ENCODE measurements around the gene PSMG3. TPM values are rescaled to one million over a fixed set of nuclear protein-coding genes. Genes with fewer than 3 reads are reported as not detected.

PSMG3 gene
- total and polyA plus RNA-seq, 2 donors (not counting 3 experiments of a cell fraction or from before 2014, with no cell fraction given), result 25.5 to 49.7 TPM

- Histone ChIP-seq H3K9me3 (replicated peaks; ENCODE audit: control insufficient read depth, insufficient read depth, low read length) (no peaks in the 10 kb centered on the region), H3K27ac (ENCODE audit: insufficient read depth, low read depth, low read length) (no peak overlapping the region), H3K79me2 (ENCODE audit: control insufficient read depth, insufficient read depth, low read length) (no peaks in the 10 kb centered on the region), H3K4me3 (replicated peaks in 1 of 3; ENCODE audit: insufficient read depth in 1 of 3, low read depth in 1 of 3, low read length in 3 of 3) (no peak overlapping the region), H2AFZ (ENCODE audit: low read depth, low read length) (no peak overlapping the region), H3K4me2 (ENCODE audit: insufficient read depth, low read length) (no peak overlapping the region), H3K36me3 (ENCODE audit: control insufficient read depth in 2 of 2, extremely low read depth in 1 of 2, insufficient read depth in 2 of 2, low read length in 2 of 2) (no peaks in the 10 kb centered on the region), H3K9ac (replicated peaks; ENCODE audit: extremely low read depth, insufficient read depth, low read length) (no peak overlapping the region), H3K9me1 (replicated peaks; ENCODE audit: control insufficient read depth, extremely low read depth, insufficient read depth, low read length) (no peaks in the 10 kb centered on the region), H3K27me3 (ENCODE audit: control insufficient read depth in 2 of 2, insufficient read depth in 2 of 2, low read length in 2 of 2) (no peaks in the 10 kb centered on the region), H4K20me1 (replicated peaks; ENCODE audit: control insufficient read depth, extremely low read depth, insufficient read depth, low read length) (no peaks in the 10 kb centered on the region), H3K4me1 (ENCODE audit: control insufficient read depth, extremely low read depth, insufficient read depth, low read length) (no peaks in the 10 kb centered on the region)
- TF ChIP-seq EZH2 (IDR thresholded peaks at IDR 0.05; ENCODE audit: borderline replicate concordance, low read depth, low read length, severe bottlenecking), result no peak
- TF ChIP-seq GATA2 (IDR thresholded peaks at IDR 0.05; ENCODE audit: insufficient read depth, insufficient read length, low read depth, low read length), result no peak
- no peak for TF ChIP-seq MYC (IDR thresholded peaks at IDR 0.05; ENCODE audit: low read depth, low read length)
- TF ChIP-seq MAX (IDR thresholded peaks at IDR 0.05; ENCODE audit: insufficient read depth, insufficient read length), result no peak
- no peak for TF ChIP-seq JUN (IDR thresholded peaks at IDR 0.05; ENCODE audit: borderline replicate concordance, insufficient read depth, insufficient read length, low read depth)
- TF ChIP-seq, protein P1, sequence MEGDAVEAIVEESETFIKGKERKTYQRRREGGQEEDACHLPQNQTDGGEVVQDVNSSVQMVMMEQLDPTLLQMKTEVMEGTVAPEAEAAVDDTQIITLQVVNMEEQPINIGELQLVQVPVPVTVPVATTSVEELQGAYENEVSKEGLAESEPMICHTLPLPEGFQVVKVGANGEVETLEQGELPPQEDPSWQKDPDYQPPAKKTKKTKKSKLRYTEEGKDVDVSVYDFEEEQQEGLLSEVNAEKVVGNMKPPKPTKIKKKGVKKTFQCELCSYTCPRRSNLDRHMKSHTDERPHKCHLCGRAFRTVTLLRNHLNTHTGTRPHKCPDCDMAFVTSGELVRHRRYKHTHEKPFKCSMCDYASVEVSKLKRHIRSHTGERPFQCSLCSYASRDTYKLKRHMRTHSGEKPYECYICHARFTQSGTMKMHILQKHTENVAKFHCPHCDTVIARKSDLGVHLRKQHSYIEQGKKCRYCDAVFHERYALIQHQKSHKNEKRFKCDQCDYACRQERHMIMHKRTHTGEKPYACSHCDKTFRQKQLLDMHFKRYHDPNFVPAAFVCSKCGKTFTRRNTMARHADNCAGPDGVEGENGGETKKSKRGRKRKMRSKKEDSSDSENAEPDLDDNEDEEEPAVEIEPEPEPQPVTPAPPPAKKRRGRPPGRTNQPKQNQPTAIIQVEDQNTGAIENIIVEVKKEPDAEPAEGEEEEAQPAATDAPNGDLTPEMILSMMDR (IDR thresholded peaks at IDR 0.05; ENCODE audit: extremely low read depth in 1 of 2, insufficient read depth in 1 of 2, low read depth in 1 of 2, low read length in 2 of 2), result no peak
- TF ChIP-seq FOS (IDR thresholded peaks at IDR 0.05; ENCODE audit: borderline replicate concordance, insufficient read depth, low read length), result no peak
- TF ChIP-seq POLR2A (IDR thresholded peaks at IDR 0.05; ENCODE audit: low read depth, low read length), result no peak
- TF ChIP-seq POLR2AphosphoS5 (IDR thresholded peaks at IDR 0.05; ENCODE audit: insufficient read depth, low read depth, low read length), result no peak
- no TSS peak for BruUV-seq (replicated peaks)
- CTCF ChIA-PET, result no interaction called here
- dilution Hi-C loops (cut with MboI; ENCODE audit: extremely low pct_ligation_motif_present, low sequenced_read_pairs) (no loop called here), intact Hi-C loops (cut with micrococcal nuclease) (no loop called here)
- FAIRE-seq (no peak), DNase-seq (ENCODE audit: low read depth, low spot score) (no peak)
- POLR2A ChIA-PET, result no interaction called here
Observed at GRCh38 chr7:1611708-1612241, 41.9 kb upstream of the PSMG3 start.
